H1 (cell line): ENCODE data around the gene MEF2B. TPM values are rescaled to one million over a fixed set of nuclear protein-coding genes. Genes with fewer than 3 reads are reported as not detected.

Source experiments
- CTCF ChIA-PET: fragments of 300-600 bp; sonication (Branson Sonifier 250); formaldehyde crosslinking; loops from one replicate; lab custom pipeline; 2021; ENCODE audit not compliant: partially characterized antibody; lab: Charles Lee
- POLR2A ChIA-PET: fragments of 300-600 bp; sonication (Branson Sonifier 250); formaldehyde crosslinking; loops from one replicate; lab custom pipeline; 2021; ENCODE audit warnings: inconsistent platforms; ENCODE audit not compliant: partially characterized antibody; lab: Charles Lee
- DNase-seq, 2 experiments: peaks; one replicate each; pipeline versions ENCODE4 v3.0.0 to v3.0.0-alpha.2; 2010 to 2022; ENCODE audit warnings: low spot score in 2 of 2, low read depth in 1 of 2, mixed read lengths in 1 of 2
- FAIRE-seq: peaks from 2 replicates; lab custom pipeline; 2011; peaks lifted over from hg19 to GRCh38; lab: Jason Lieb, UNC
- H2AFZ ChIP-seq: 2 replicates; pipeline ENCODE4 v1.8.1; 2012; ENCODE audit warnings: low read length, inconsistent platforms
- H2AK5ac ChIP-seq: 2 replicates; pipeline ENCODE4 v1.6.1; 2013; ENCODE audit warnings: low read depth, low read length
- H2BK120ac ChIP-seq: replicated peaks from 2 replicates; pipeline ENCODE3; 2013; ENCODE audit warnings: low read depth, low read length, inconsistent platforms
- H2BK12ac ChIP-seq: 2 replicates; pipeline ENCODE4 v1.6.1; 2013; ENCODE audit warnings: low read depth, low read length
- H2BK15ac ChIP-seq: 2 replicates; pipeline ENCODE4 v1.6.1; 2013; ENCODE audit warnings: low read length
- H2BK20ac ChIP-seq: 2 replicates; pipeline ENCODE4 v1.6.1; 2013; ENCODE audit warnings: low read length
- H2BK5ac ChIP-seq: 2 replicates; pipeline ENCODE4 v1.6.1; 2013; ENCODE audit warnings: low read depth, low read length
- H3K14ac ChIP-seq: 2 replicates; pipeline ENCODE4 v1.6.1; 2013; ENCODE audit warnings: inconsistent platforms; ENCODE audit not compliant: insufficient read length
- H3K18ac ChIP-seq: 2 replicates; pipeline ENCODE4 v1.6.1; 2013; ENCODE audit warnings: low read length; ENCODE audit errors: extremely low read depth
- H3K23ac ChIP-seq: 2 replicates; pipeline ENCODE4 v1.6.1; 2013; ENCODE audit warnings: inconsistent platforms; ENCODE audit not compliant: insufficient read length
- H3K23me2 ChIP-seq: 2 replicates; pipeline ENCODE4 v1.6.1; 2013; ENCODE audit warnings: low read depth, low read length
- H3K27ac ChIP-seq: 2 replicates; pipeline ENCODE4 v1.6.1; 2011; ENCODE audit warnings: low read depth, low read length, inconsistent platforms
- H3K27me3 ChIP-seq, 4 experiments: replicated peaks in 1 of 4; 1 replicate in 1 of 4; 2 replicates in 3 of 4; pipeline versions ENCODE4 v1.6.1 to v1.8.1; 2011 to 2013; ENCODE audit warnings: low read length in 3 of 4, mild to moderate bottlenecking in 3 of 4, inconsistent platforms in 2 of 4, mixed read lengths in 2 of 4, moderate library complexity in 1 of 4; ENCODE audit not compliant: control insufficient read depth in 3 of 4, insufficient read depth in 3 of 4; ENCODE audit errors: extremely low read depth in 1 of 4
- H3K36me3 ChIP-seq, 4 experiments: 2 replicates each; pipeline versions ENCODE4 v1.6.1 to v1.8.1; 2011 to 2013; ENCODE audit warnings: mild to moderate bottlenecking in 4 of 4, low read length in 3 of 4, moderate library complexity in 2 of 4, control low read depth in 1 of 4, inconsistent platforms in 1 of 4; ENCODE audit not compliant: insufficient read depth in 4 of 4, control insufficient read depth in 2 of 4
- H3K4ac ChIP-seq: replicated peaks from 2 replicates; pipeline ENCODE3; 2013; ENCODE audit warnings: low read length, low read depth, mixed read lengths, inconsistent platforms; ENCODE audit not compliant: insufficient read length
- H3K4me1 ChIP-seq, 4 experiments: replicated peaks in 1 of 4; 1 replicate in 1 of 4; 2 replicates in 3 of 4; pipeline versions ENCODE4 v1.6.1 to v1.8.1; 2011 to 2013; ENCODE audit warnings: low read length in 3 of 4, inconsistent platforms in 2 of 4, mixed read lengths in 1 of 4; ENCODE audit not compliant: insufficient read depth in 4 of 4, control insufficient read depth in 3 of 4
- H3K4me2 ChIP-seq, 2 experiments: 2 replicates each; pipeline versions ENCODE4 v1.6.1 to v1.8.1; 2011 to 2013; ENCODE audit warnings: low read depth in 2 of 2, low read length in 2 of 2, control low read depth in 1 of 2, inconsistent platforms in 1 of 2, mild to moderate bottlenecking in 1 of 2; ENCODE audit not compliant: insufficient read depth in 1 of 2
- H3K4me3 ChIP-seq, 4 experiments: fragments of 200-600, 300-600 bp in 1 of 4; sonication (generic), shearing (Covaris generic), sonication (Bioruptor Twin) in 1 of 4; 2 replicates each; pipeline versions ENCODE4 v1.5.1 to v1.8.1; 2011 to 2016; ENCODE audit warnings: low read length in 4 of 4, low read depth in 3 of 4, control low read depth in 2 of 4, inconsistent platforms in 2 of 4, mild to moderate bottlenecking in 2 of 4, mixed read lengths in 1 of 4, moderate library complexity in 1 of 4; ENCODE audit not compliant: insufficient read depth in 2 of 4; ENCODE audit errors: extremely low read depth in 1 of 4
- H3K56ac ChIP-seq: replicated peaks from 2 replicates; pipeline ENCODE3; 2013; ENCODE audit warnings: low read depth, mild to moderate bottlenecking, mixed read lengths, low read length, inconsistent platforms; ENCODE audit not compliant: insufficient read length
- H3K79me1 ChIP-seq: 2 replicates; pipeline ENCODE4 v1.6.1; 2013; ENCODE audit warnings: low read depth, low read length, control low read depth
- H3K79me2 ChIP-seq, 2 experiments: 2 replicates each; pipeline versions ENCODE4 v1.6.1 to v1.8.1; 2012 to 2013; ENCODE audit warnings: low read length in 2 of 2, mild to moderate bottlenecking in 2 of 2, inconsistent platforms in 1 of 2; ENCODE audit not compliant: insufficient read depth in 2 of 2, control insufficient read depth in 1 of 2
- H3K9ac ChIP-seq, 4 experiments: replicated peaks in 1 of 4; 1 replicate in 1 of 4; 2 replicates in 3 of 4; pipeline versions ENCODE4 v1.6.1 to v1.8.1; 2011 to 2013; ENCODE audit warnings: low read depth in 3 of 4, low read length in 3 of 4, control low read depth in 2 of 4, mild to moderate bottlenecking in 2 of 4, moderate library complexity in 2 of 4, inconsistent platforms in 1 of 4; ENCODE audit errors: extremely low read depth in 1 of 4
- H3K9me3 ChIP-seq, 2 experiments: 2 replicates each; pipeline versions ENCODE4 v1.6.1 to v1.8.1; 2012 to 2013; ENCODE audit warnings: mild to moderate bottlenecking in 2 of 2, moderate library complexity in 2 of 2, control low read depth in 1 of 2, inconsistent platforms in 1 of 2, low read depth in 1 of 2, low read length in 1 of 2, mixed read lengths in 1 of 2; ENCODE audit not compliant: insufficient read depth in 2 of 2
- H4K20me1 ChIP-seq, 2 experiments: replicated peaks in 1 of 2; 2 replicates each; pipeline versions ENCODE3 to v1.8.1; 2011 to 2013; ENCODE audit warnings: inconsistent platforms in 2 of 2, low read length in 2 of 2, mild to moderate bottlenecking in 1 of 2; ENCODE audit not compliant: insufficient read depth in 2 of 2, control insufficient read depth in 1 of 2
- H4K5ac ChIP-seq: 2 replicates; pipeline ENCODE4 v1.6.1; 2013; ENCODE audit warnings: low read length, low read depth, mixed read lengths, inconsistent platforms; ENCODE audit not compliant: insufficient read length
- H4K8ac ChIP-seq: 2 replicates; pipeline ENCODE4 v1.8.0; 2013; ENCODE audit warnings: mild to moderate bottlenecking, moderate library complexity, low read length, inconsistent platforms; ENCODE audit not compliant: insufficient read depth; ENCODE audit errors: extremely low read depth
- H4K91ac ChIP-seq: replicated peaks from 2 replicates; pipeline ENCODE3; 2013; ENCODE audit warnings: low read length, mixed read lengths, inconsistent platforms; ENCODE audit not compliant: insufficient read length
- BACH1 ChIP-seq: IDR thresholded peaks from 2 replicates; pipeline ENCODE4 v1.6.1; 2012; ENCODE audit warnings: low read length, improper control_type of control experiment
- CHD1 ChIP-seq: IDR thresholded peaks from 2 replicates; pipeline ENCODE4 v1.6.1; 2012; ENCODE audit warnings: low read depth, low read length, improper control_type of control experiment
- EZH2 ChIP-seq: fragments of 200-600 bp; sonication (generic); IDR thresholded peaks from 2 replicates; pipeline ENCODE4 v1.7.1; 2012; ENCODE audit warnings: low read depth, mild to moderate bottlenecking, moderate library complexity, low read length, inconsistent platforms; ENCODE audit not compliant: severe bottlenecking
- JUND ChIP-seq: IDR thresholded peaks from 2 replicates; pipeline ENCODE4 v1.6.1; 2011; ENCODE audit warnings: mild to moderate bottlenecking, improper control_type of control experiment, low read length
- KDM4A ChIP-seq: IDR thresholded peaks from one replicate; pipeline ENCODE4 v1.7.1; 2012; ENCODE audit warnings: low read depth, mild to moderate bottlenecking, moderate library complexity, low read length, inconsistent platforms; ENCODE audit not compliant: severe bottlenecking
- POLR2A ChIP-seq, 2 experiments: IDR thresholded peaks; 1 replicate in 1 of 2; 2 replicates in 1 of 2; pipeline ENCODE4 v1.6.1; 2011; ENCODE audit warnings: low read depth in 2 of 2, low read length in 2 of 2, mild to moderate bottlenecking in 2 of 2; ENCODE audit errors: control extremely low read depth in 1 of 2
- SP2 ChIP-seq: IDR thresholded peaks from 2 replicates; pipeline ENCODE4 v1.6.1; 2012; ENCODE audit warnings: mild to moderate bottlenecking, low read length, inconsistent platforms
- TAF1 ChIP-seq: IDR thresholded peaks from 2 replicates; pipeline ENCODE4 v1.6.1; 2011; ENCODE audit warnings: mild to moderate bottlenecking, low read depth, low read length
- WGBS, 2 experiments: shearing (Covaris generic) in 1 of 2; methylation state at CpG; one replicate each; pipeline versions ENCODE4 v1.1.6 to v1.1.7; 2013 to 2015; ENCODE audit warnings: low lambda C conversion rate in 2 of 2, mixed read lengths in 2 of 2, inconsistent platforms in 1 of 2, low coverage in 1 of 2, missing lambda C conversion rate in 1 of 2; ENCODE audit not compliant: insufficient replicate concordance in 2 of 2, insufficient coverage in 1 of 2, insufficient read length in 1 of 2; ENCODE audit errors: extremely low coverage in 1 of 2, missing lambda C conversion rate in 1 of 2; 5-methylcytosine and 5-hydroxymethylcytosine counted together
- polyA plus RNA-seq, 7 experiments: library from polyadenylated mRNA; depleted of rRNA in 3 of 7; stranded (reverse) in 5 of 7; unstranded in 2 of 7; fragments of >200 nt in 5 of 7; fragments of 200-250 nt in 2 of 7; gene quantifications; 1 replicate in 5 of 7; 2 replicates in 1 of 7; 4 replicates in 1 of 7; pipeline versions ENCODE4 v1.2.1 to v1.2.3, GENCODE V29; 2011 to 2013; ENCODE audit warnings: missing spikeins in 2 of 7, mixed read lengths in 2 of 7
- total RNA-seq: library from RNA; stranded (reverse); fragmentation: NEBNext Ultra II Directional; extraction: Animal tissue kit (Norgen Biotek cat#: 25700); gene quantifications from 2 replicates; pipeline ENCODE4 v1.2.1, GENCODE V29; 2021

MEF2B gene
- total and polyA plus RNA-seq, 2 of the 8 experiments (the other 6 are each of a cell fraction or from before 2014, with no cell fraction given): 2.8 to 3.7 TPM

GRCh38 chr19:19162495-19162894 lies 7.6 kb downstream of the MEF2B start:
- no peak overlapping the region for H3K27ac ChIP-seq
- H3K23ac ChIP-seq: no peak overlapping the region
- no peaks in the 10 kb centered on the region for H4K20me1 ChIP-seq
- no peak overlapping the region for H3K14ac ChIP-seq
- ChIA-PET POLR2A (interaction anchor here (9.4 kb wide), 1 partner anchor 10 kb away, joined by 133 read pairs; the partner anchor contains the start of gene MEF2B), CTCF (interaction anchor here (0.8 to 11.9 kb wide), 2 partner anchors 12 to 33 kb away, joined by 3 to 109 read pairs; no protein-coding TSS in a partner anchor)
- H2BK12ac ChIP-seq: no peak overlapping the region
- no peak for FAIRE-seq
- H2AFZ ChIP-seq: no peak overlapping the region
- no peak overlapping the region for H2BK120ac ChIP-seq
- peaks cover 0 to 8% (median 5%) of the 10 kb centered on the region in 4 experiments; a peak in 3 of 7 replicates for H3K4me1 ChIP-seq
- H3K4me2 ChIP-seq: no peak overlapping the region
- no peak overlapping the region for H3K18ac ChIP-seq
- peaks cover 4% of the 10 kb centered on the region; the same call in 1 of the 2 replicates for H3K23me2 ChIP-seq
- H3K79me2 ChIP-seq: no peaks in the 10 kb centered on the region
- no peak overlapping the region for H3K4me3 ChIP-seq
- H3K79me1 ChIP-seq: no peaks in the 10 kb centered on the region
- DNase-seq: no peak
- H4K5ac ChIP-seq: no peak overlapping the region
- no peak overlapping the region for H2BK5ac ChIP-seq
- H3K27me3 ChIP-seq: no peaks in the 10 kb centered on the region; a peak in 1 of 7 replicates
- WGBS, 2 experiments: 95% methylated on average over 7 of the region's 7 CpGs; no CpG with 5 or more reads in 1 of the 2 experiments
- H3K56ac ChIP-seq: no peak overlapping the region
- no peak overlapping the region for H2BK15ac ChIP-seq
- no peaks in the 10 kb centered on the region for H3K36me3 ChIP-seq
- no peak overlapping the region for H2BK20ac ChIP-seq
- H4K91ac ChIP-seq: no peak overlapping the region
- H3K4ac ChIP-seq: no peak overlapping the region
- H4K8ac ChIP-seq: no peak overlapping the region
- no peaks in the 10 kb centered on the region for H3K9me3 ChIP-seq
- no peak overlapping the region for H2AK5ac ChIP-seq
- no peak overlapping the region for H3K9ac ChIP-seq
- TF ChIP-seq CHD1 (no peak), SP2 (no peak), BACH1 (no peak), JUND (no peak), KDM4A (no peak), TAF1 (no peak), EZH2 (no peak), POLR2A (IDR thresholded peaks at IDR 0.05; ENCODE audit: control extremely low read depth in 1 of 2, low read depth in 2 of 2, low read length in 2 of 2) (no peak)
